HepG2 (cell line): ENCODE results near the gene WDR18. TPM values are rescaled to one million over a fixed set of nuclear protein-coding genes. Genes with fewer than 3 reads are reported as not detected.

ENCODE experiments used
- ATF6 ChIP-seq: sonication (generic); formaldehyde crosslinking; conservative IDR thresholded peaks from 2 replicates; pipeline ENCODE4 v1.4.0; 2020; ENCODE audit warnings: missing genetic modification reagents
- CC2D1A ChIP-seq: sonication (generic); formaldehyde crosslinking; IDR thresholded peaks from 2 replicates; pipeline ENCODE4 v1.8.1; 2023; ENCODE audit warnings: mild to moderate bottlenecking, missing genetic modification reagents
- CENPX ChIP-seq: sonication (generic); formaldehyde crosslinking; IDR thresholded peaks from 2 replicates; pipeline ENCODE4 v1.9.0; 2021; ENCODE audit warnings: mild to moderate bottlenecking, missing genetic modification reagents, moderate library complexity
- DRAP1 ChIP-seq: IDR thresholded peaks from 2 replicates; pipeline ENCODE4 v1.6.1; 2016; ENCODE audit warnings: missing genetic modification reagents, missing compliant biosample characterization
- IRF9 ChIP-seq: sonication (generic); formaldehyde crosslinking; IDR thresholded peaks from 2 replicates; pipeline ENCODE4 v1.8.0; 2022; ENCODE audit warnings: missing genetic modification reagents, mild to moderate bottlenecking, borderline replicate concordance
- KMT2B ChIP-seq: IDR thresholded peaks from 2 replicates; pipeline ENCODE4 v1.6.1; 2016; ENCODE audit warnings: missing genetic modification reagents, missing compliant biosample characterization
- NFE2 ChIP-seq: sonication (generic); formaldehyde crosslinking; IDR thresholded peaks from 2 replicates; pipeline ENCODE4 v1.4.0; 2020; ENCODE audit warnings: missing genetic modification reagents
- POGK ChIP-seq: sonication (generic); formaldehyde crosslinking; conservative IDR thresholded peaks from 2 replicates; pipeline ENCODE4 v1.8.0; 2022; ENCODE audit warnings: mild to moderate bottlenecking, moderate library complexity, missing genetic modification reagents
- SP140L ChIP-seq: sonication (generic); formaldehyde crosslinking; IDR thresholded peaks from 2 replicates; pipeline ENCODE4 v1.4.0; 2020; ENCODE audit warnings: missing genetic modification reagents, borderline replicate concordance
- TAF1 ChIP-seq: sonication (generic); formaldehyde crosslinking; IDR thresholded peaks from 2 replicates; pipeline ENCODE4 v1.4.0; 2020; ENCODE audit warnings: missing genetic modification reagents
- TAF15 ChIP-seq: fragments of 200-400 bp; formaldehyde crosslinking; IDR thresholded peaks from one replicate; pipeline ENCODE4 v1.6.1; 2018; ENCODE audit warnings: mild to moderate bottlenecking, low read depth, low read length; ENCODE audit not compliant: poor library complexity, severe bottlenecking
- THAP9 ChIP-seq: sonication (generic); formaldehyde crosslinking; IDR thresholded peaks from 2 replicates; pipeline ENCODE4; 2020; ENCODE audit warnings: missing genetic modification reagents, mild to moderate bottlenecking, borderline replicate concordance
- U2AF2 ChIP-seq: fragments of 200-400 bp; formaldehyde crosslinking; IDR thresholded peaks from 2 replicates; pipeline ENCODE4 v1.6.1; 2017; ENCODE audit warnings: low read depth, mild to moderate bottlenecking, low read length
- ZBTB7A ChIP-seq: sonication (generic); formaldehyde crosslinking; IDR thresholded peaks from 2 replicates; pipeline ENCODE4 v1.8.0; 2022; ENCODE audit warnings: mild to moderate bottlenecking, missing genetic modification reagents
- ZNF124 ChIP-seq: sonication (generic); formaldehyde crosslinking; IDR thresholded peaks from 2 replicates; pipeline ENCODE4 v1.4.0; 2020; ENCODE audit warnings: missing genetic modification reagents
- ZNF235 ChIP-seq: sonication (generic); formaldehyde crosslinking; IDR thresholded peaks from 2 replicates; pipeline ENCODE4 v1.8.1; 2023; ENCODE audit warnings: mild to moderate bottlenecking, missing genetic modification reagents, borderline replicate concordance
- ZNF281 ChIP-seq: sonication (generic); formaldehyde crosslinking; IDR thresholded peaks from 2 replicates; pipeline ENCODE4 v1.4.0; 2020; ENCODE audit warnings: missing genetic modification reagents, borderline replicate concordance
- ZNF644 ChIP-seq: IDR thresholded peaks from 2 replicates; pipeline ENCODE4 v1.6.1; 2016; ENCODE audit warnings: low read depth
- polyA plus RNA-seq, 8 experiments: library from polyadenylated mRNA; depleted of rRNA in 3 of 8; stranded (reverse) in 7 of 8; unstranded in 1 of 8; fragments of >200 nt; fragmentation: Illumina TruSeq in 4 of 8; extraction: Trizol in 4 of 8; gene quantifications; 2 replicates each; pipeline versions ENCODE4 v1.2.1 to v1.2.3, GENCODE V29; 2011 to 2016; ENCODE audit warnings: low read depth in 4 of 8, missing spikeins in 1 of 8, mixed read lengths in 1 of 8; ENCODE audit not compliant: insufficient read depth in 1 of 8
- total RNA-seq, 5 experiments: library from RNA; depleted of rRNA; stranded (reverse); fragments of >200 nt; fragmentation: Illumina TruSeq; extraction: Trizol; gene quantifications; 2 replicates each; pipeline ENCODE4 v1.2.3, GENCODE V29; 2016; ENCODE audit warnings: low read depth in 1 of 5

The WDR18 gene
- total and polyA plus RNA-seq, 2 of the 13 experiments (the other 11 are each of a cell fraction or from before 2014, with no cell fraction given), result 36.4 to 47.6 TPM

GRCh38 chr19:993361-993830 is 9.3 kb downstream of the WDR18 start (continued):
- 0 out of 2 replicates have a peak, but pooled peaks have one; percentile 45 for TF ChIP-seq POGK (CRISPR knock-in tag)
- peak; percentile 45; the same call in 1 of the 2 replicates for TF ChIP-seq ZNF281 (CRISPR knock-in tag)
- 0 out of 2 replicates have a peak, but pooled peaks have one; percentile 12 for TF ChIP-seq ZNF644
- TF ChIP-seq NFE2 (CRISPR knock-in tag), result no peak
- TF ChIP-seq TAF15, result no peak
- no peak for TF ChIP-seq CENPX (CRISPR knock-in tag)
- no peak for TF ChIP-seq ZNF235 (CRISPR knock-in tag)
- TF ChIP-seq TAF1, result 0 out of 2 replicates have a peak, but pooled peaks have one; percentile 39
- no peak; the same call in 1 of the 2 replicates for TF ChIP-seq THAP9 (CRISPR knock-in tag)
- no peak for TF ChIP-seq ATF6
- peak; percentile 39; the same call in 1 of the 2 replicates for TF ChIP-seq ZBTB7A (CRISPR knock-in tag)
- TF ChIP-seq U2AF2, result no peak
- TF ChIP-seq CC2D1A, result no peak
- TF ChIP-seq SP140L, result no peak
- TF ChIP-seq ZNF124 (CRISPR knock-in tag), result peak; percentile 49; the same call in 1 of the 2 replicates
- TF ChIP-seq IRF9 (CRISPR knock-in tag), result no peak
- TF ChIP-seq KMT2B, result no peak
- peak; percentile 48; the same call in 1 of the 2 replicates for TF ChIP-seq DRAP1 (CRISPR knock-in tag)
